ENCODE measurements around the gene SUSD6.

DNA sequence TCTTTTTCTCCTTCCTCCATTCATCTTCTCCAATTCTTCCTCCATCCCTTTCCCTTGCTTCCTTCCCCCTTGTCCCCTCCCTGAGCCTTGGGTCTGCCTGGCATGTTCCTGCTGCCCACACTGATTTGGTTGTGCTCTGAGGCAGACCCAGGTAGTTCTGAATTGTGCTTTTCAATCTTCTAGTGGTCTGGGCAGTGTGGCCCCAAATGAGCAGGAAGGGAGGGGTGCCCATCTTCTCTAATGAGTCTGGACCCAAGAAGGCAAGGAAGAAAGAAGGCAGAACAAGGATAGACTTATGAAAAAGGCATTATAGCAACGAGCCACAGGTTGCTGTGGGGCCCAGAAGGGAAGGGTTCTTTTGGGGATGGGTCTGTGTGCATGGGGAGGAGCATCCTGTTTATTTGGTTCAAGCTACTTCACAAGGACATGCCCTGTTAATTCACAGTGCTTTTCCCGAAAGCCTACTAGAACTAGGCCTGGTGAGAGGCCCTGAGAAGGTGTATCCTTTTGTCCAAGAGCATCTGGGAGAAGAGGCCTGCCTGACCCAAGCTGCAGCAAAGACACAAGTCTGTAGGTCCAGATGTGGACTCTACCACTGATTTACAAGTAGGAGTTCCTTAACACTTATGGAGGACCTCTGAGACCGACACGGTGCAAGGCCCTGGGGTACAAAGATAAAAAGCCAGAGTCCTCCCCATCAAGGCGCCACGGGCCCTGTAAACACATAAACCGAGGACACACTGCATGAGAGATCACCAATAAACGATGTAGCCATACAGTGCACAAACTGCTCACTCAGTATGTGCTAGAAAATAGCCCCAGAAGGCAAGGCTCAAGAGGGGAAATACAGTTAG lies 1.1 kb upstream of the SUSD6 start:
- TF ChIP-seq SP1 (IDR thresholded peaks at IDR 0.05) = no peak
- TF ChIP-seq, protein P1, sequence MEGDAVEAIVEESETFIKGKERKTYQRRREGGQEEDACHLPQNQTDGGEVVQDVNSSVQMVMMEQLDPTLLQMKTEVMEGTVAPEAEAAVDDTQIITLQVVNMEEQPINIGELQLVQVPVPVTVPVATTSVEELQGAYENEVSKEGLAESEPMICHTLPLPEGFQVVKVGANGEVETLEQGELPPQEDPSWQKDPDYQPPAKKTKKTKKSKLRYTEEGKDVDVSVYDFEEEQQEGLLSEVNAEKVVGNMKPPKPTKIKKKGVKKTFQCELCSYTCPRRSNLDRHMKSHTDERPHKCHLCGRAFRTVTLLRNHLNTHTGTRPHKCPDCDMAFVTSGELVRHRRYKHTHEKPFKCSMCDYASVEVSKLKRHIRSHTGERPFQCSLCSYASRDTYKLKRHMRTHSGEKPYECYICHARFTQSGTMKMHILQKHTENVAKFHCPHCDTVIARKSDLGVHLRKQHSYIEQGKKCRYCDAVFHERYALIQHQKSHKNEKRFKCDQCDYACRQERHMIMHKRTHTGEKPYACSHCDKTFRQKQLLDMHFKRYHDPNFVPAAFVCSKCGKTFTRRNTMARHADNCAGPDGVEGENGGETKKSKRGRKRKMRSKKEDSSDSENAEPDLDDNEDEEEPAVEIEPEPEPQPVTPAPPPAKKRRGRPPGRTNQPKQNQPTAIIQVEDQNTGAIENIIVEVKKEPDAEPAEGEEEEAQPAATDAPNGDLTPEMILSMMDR (IDR thresholded peaks at IDR 0.05; ENCODE audit: low read depth, low read length, missing input control) = no peak
- TF ChIP-seq YY1 (IDR thresholded peaks at IDR 0.05) = no peak
- TF ChIP-seq GABPA (IDR thresholded peaks at IDR 0.05 in 1 of 2, conservative IDR thresholded peaks at IDR 0.05 in 1 of 2) = no peak

Data from liver (tissue), 3 donors.